Nephron progenitor cell (in vitro differentiated cells): ENCODE measurements around the gene DPP8.

Experiments
- DNase-seq: peaks from one replicate; pipeline ENCODE4 v3.0.0; 2021
- H3K27ac Mint-ChIP-seq: 2 replicates; pipeline ENCODE4 v1.8.0; 2021; ENCODE audit warnings: mild to moderate bottlenecking, moderate library complexity, mixed read lengths
- H3K27me3 Mint-ChIP-seq: 2 replicates; pipeline ENCODE4 v1.8.0; 2021; ENCODE audit warnings: mild to moderate bottlenecking, low read depth, mixed read lengths; ENCODE audit not compliant: poor library complexity
- H3K36me3 Mint-ChIP-seq: 2 replicates; pipeline ENCODE4 v1.8.0; 2021; ENCODE audit warnings: low read depth, mixed read lengths
- H3K4me1 Mint-ChIP-seq: 2 replicates; pipeline ENCODE4 v1.8.0; 2021; ENCODE audit warnings: mixed read lengths
- H3K4me3 Mint-ChIP-seq: 2 replicates; pipeline ENCODE4 v1.8.0; 2021; ENCODE audit warnings: mild to moderate bottlenecking, moderate library complexity, mixed read lengths
- H3K9me3 Mint-ChIP-seq: 2 replicates; pipeline ENCODE4 v1.8.0; 2021; ENCODE audit warnings: mild to moderate bottlenecking, moderate library complexity, mixed read lengths
- CTCF ChIP-seq: fragments of 200-600 bp; sonication (generic); IDR thresholded peaks from 2 replicates; pipeline ENCODE4 v1.5.0; 2021; ENCODE audit warnings: antibody characterized with exemption

Gene DPP8

GRCh38 chr15:65409036-65409631, 108.4 kb downstream of the DPP8 start:
- Mint-ChIP-seq H3K27ac (peak overlapping the region; percentile 74), H3K36me3 (peaks cover 13% of the 10 kb centered on the region), H3K27me3 (no peaks in the 10 kb centered on the region), H3K4me3 (no peak overlapping the region), H3K9me3 (no peaks in the 10 kb centered on the region), H3K4me1 (peaks cover 61% of the 10 kb centered on the region)
- no peak for TF ChIP-seq CTCF
- no peak for DNase-seq

GRCh38 chr15:65408324-65409035, 109.0 kb downstream of the DPP8 start:
- no peaks in the 10 kb centered on the region for H3K9me3 Mint-ChIP-seq
- no peak for DNase-seq
- no peak overlapping the region for H3K4me3 Mint-ChIP-seq
- TF ChIP-seq CTCF: no peak
- no peak overlapping the region for H3K27ac Mint-ChIP-seq
- peaks cover 13% of the 10 kb centered on the region for H3K36me3 Mint-ChIP-seq
- H3K4me1 Mint-ChIP-seq: peaks cover 61% of the 10 kb centered on the region
- peaks cover 2% of the 10 kb centered on the region for H3K27me3 Mint-ChIP-seq

- Mint-ChIP-seq H3K4me1 (peaks cover 61% of the 10 kb centered on the region), H3K36me3 (peaks cover 13% of the 10 kb centered on the region), H3K9me3 (no peaks in the 10 kb centered on the region), H3K27me3 (peaks cover 2% of the 10 kb centered on the region), H3K27ac (no peak overlapping the region), H3K4me3 (no peak overlapping the region)
- no peak for DNase-seq
- no peak for TF ChIP-seq CTCF
These were observed 111.0 kb downstream of the DPP8 start for GRCh38 chr15:65406424-65407000.

- Mint-ChIP-seq H3K27me3 (peaks cover 2% of the 10 kb centered on the region), H3K9me3 (no peaks in the 10 kb centered on the region), H3K4me3 (no peak overlapping the region), H3K27ac (no peak overlapping the region), H3K4me1 (peaks cover 63% of the 10 kb centered on the region), H3K36me3 (peaks cover 13% of the 10 kb centered on the region)
- TF ChIP-seq CTCF: no peak
- DNase-seq: no peak
These were observed 111.6 kb downstream of the DPP8 start for GRCh38 chr15:65405791-65406423.

- no peak for DNase-seq
- Mint-ChIP-seq H3K4me1 (peaks cover 64% of the 10 kb centered on the region), H3K27ac (peak overlapping the region; percentile 27), H3K9me3 (no peaks in the 10 kb centered on the region), H3K36me3 (peaks cover 25% of the 10 kb centered on the region), H3K27me3 (peaks cover 17% of the 10 kb centered on the region), H3K4me3 (no peak overlapping the region)
- no peak for TF ChIP-seq CTCF
These were observed 113.2 kb downstream of the DPP8 start for GRCh38 chr15:65404186-65404872.
